Neural cell (in vitro differentiated cells): ENCODE data around the gene CD40. TPM values are rescaled to one million over a fixed set of nuclear protein-coding genes. Genes with fewer than 3 reads are reported as not detected.

Experiments
- H2AFZ ChIP-seq: fragments of 200-600, 300-800 bp; sonication (generic), shearing (Covaris generic); 2 replicates; pipeline ENCODE4 v1.6.0; 2014; ENCODE audit warnings: low read depth, mild to moderate bottlenecking, antibody characterized with exemption, low read length, moderate library complexity
- H3F3A ChIP-seq: fragments of 200-600 bp; shearing (Covaris generic); 2 replicates; pipeline ENCODE4 v1.6.1; 2016; ENCODE audit warnings: mild to moderate bottlenecking, moderate library complexity, mixed read lengths, antibody characterized with exemption, low read length; ENCODE audit not compliant: insufficient read depth, poor library complexity, severe bottlenecking
- H3K27ac ChIP-seq: fragments of 200-600, 300-800 bp; sonication (generic), shearing (Covaris generic); 2 replicates; pipeline ENCODE4 v1.5.1; 2014; ENCODE audit warnings: mild to moderate bottlenecking, low read length, moderate library complexity
- H3K27me3 ChIP-seq: fragments of 300-800, 200-600 bp; sonication (generic), shearing (Covaris generic); 2 replicates; pipeline ENCODE4 v1.6.0; 2014; ENCODE audit warnings: mild to moderate bottlenecking, low read depth, low read length, moderate library complexity; ENCODE audit not compliant: insufficient read depth
- H3K36me3 ChIP-seq: fragments of 300-800, 200-600 bp; sonication (generic), shearing (Covaris generic); 2 replicates; pipeline ENCODE4 v1.5.1; 2014; ENCODE audit warnings: mild to moderate bottlenecking, antibody characterized with exemption, low read length, moderate library complexity; ENCODE audit not compliant: insufficient read depth
- H3K4me2 ChIP-seq: fragments of 300-800, 200-600 bp; sonication (generic), shearing (Covaris generic); 2 replicates; pipeline ENCODE4 v1.6.0; 2014; ENCODE audit warnings: mild to moderate bottlenecking, low read length
- H3K4me3 ChIP-seq: fragments of 300-800, 200-600 bp; sonication (generic), shearing (Covaris generic); 2 replicates; pipeline ENCODE4 v1.5.1; 2014; ENCODE audit warnings: mild to moderate bottlenecking, low read length, moderate library complexity
- H3K79me2 ChIP-seq: fragments of 200-600 bp; shearing (Covaris generic); replicated peaks from 2 replicates; pipeline ENCODE4 v1.6.0; 2014; ENCODE audit warnings: mild to moderate bottlenecking, low read length, moderate library complexity; ENCODE audit not compliant: insufficient read depth
- H3K9ac ChIP-seq: fragments of 300-800, 200-600 bp; sonication (generic), shearing (Covaris generic); 2 replicates; pipeline ENCODE4 v1.6.1; 2016; ENCODE audit warnings: mild to moderate bottlenecking, low read length, mixed read lengths
- H3K9me2 ChIP-seq: fragments of 200-600 bp; shearing (Covaris generic); 2 replicates; pipeline ENCODE4 v1.6.1; 2016; ENCODE audit warnings: mild to moderate bottlenecking, low read length, mixed read lengths; ENCODE audit not compliant: insufficient read depth
- H3K9me3 ChIP-seq: fragments of 200-600, 300-800 bp; sonication (generic), shearing (Covaris generic); 2 replicates; pipeline ENCODE4 v1.6.1; 2016; ENCODE audit warnings: mild to moderate bottlenecking, mixed run types, low read length, moderate library complexity, mixed read lengths
- H4K20me1 ChIP-seq: fragments of 200-600 bp; shearing (Covaris generic); 2 replicates; pipeline ENCODE4 v1.6.1; 2016; ENCODE audit warnings: mild to moderate bottlenecking, mixed run types; ENCODE audit not compliant: insufficient read depth
- CTCF ChIP-seq: fragments of 450-650 bp; IDR thresholded peaks from 2 replicates; pipeline ENCODE4 v1.5.1; 2014; ENCODE audit warnings: antibody characterized with exemption, mild to moderate bottlenecking, moderate library complexity; ENCODE audit not compliant: poor library complexity, severe bottlenecking
- EP300 ChIP-seq: fragments of 450-650 bp; conservative IDR thresholded peaks from 2 replicates; pipeline ENCODE4 v1.6.1; 2014; ENCODE audit warnings: antibody characterized with exemption, mild to moderate bottlenecking, moderate library complexity; ENCODE audit not compliant: poor library complexity, severe bottlenecking
- EZH2 ChIP-seq: fragments of 200-600, 300-800 bp; shearing (Covaris generic), sonication (generic); IDR thresholded peaks from 2 replicates; pipeline ENCODE4 v1.6.1; 2014; ENCODE audit warnings: antibody characterized with exemption, low read length, borderline replicate concordance, mild to moderate bottlenecking; ENCODE audit not compliant: insufficient read depth, poor library complexity, severe bottlenecking
- MXI1 ChIP-seq: fragments of 450-650 bp; conservative IDR thresholded peaks from 2 replicates; pipeline ENCODE4 v1.6.1; 2014; ENCODE audit warnings: antibody characterized with exemption, mild to moderate bottlenecking; ENCODE audit not compliant: poor library complexity, severe bottlenecking
- POLR2AphosphoS5 ChIP-seq: IDR thresholded peaks from 2 replicates; pipeline ENCODE4 v1.6.1; 2012
- RAD21 ChIP-seq: fragments of 450-650 bp; conservative IDR thresholded peaks from 2 replicates; pipeline ENCODE4 v1.6.1; 2014; ENCODE audit warnings: antibody characterized with exemption, mild to moderate bottlenecking, moderate library complexity
- REST ChIP-seq: IDR thresholded peaks from 2 replicates; pipeline ENCODE4 v1.6.1; 2012; ENCODE audit warnings: borderline replicate concordance
- SMC3 ChIP-seq: fragments of 450-650 bp; conservative IDR thresholded peaks from 2 replicates; pipeline ENCODE4 v1.6.1; 2014; ENCODE audit warnings: antibody characterized with exemption, mild to moderate bottlenecking, moderate library complexity; ENCODE audit not compliant: poor library complexity
- TAF1 ChIP-seq: IDR thresholded peaks from 2 replicates; pipeline ENCODE4 v1.6.1; 2012; ENCODE audit warnings: low read depth
- polyA plus RNA-seq: library from polyadenylated mRNA; depleted of rRNA; stranded (reverse); fragments of >200 nt; gene quantifications from 2 replicates; pipeline ENCODE4 v1.2.3, GENCODE V29; 2014

Gene CD40
- polyA plus RNA-seq, 1 donor from 2014 or later, result not detected

GRCh38 chr20:46145713-46146112 lies 27.6 kb downstream of the CD40 start:
- Histone ChIP-seq H3F3A (no peaks in the 10 kb centered on the region), H3K36me3 (no peaks in the 10 kb centered on the region), H3K79me2 (no peaks in the 10 kb centered on the region), H3K9me2 (no peaks in the 10 kb centered on the region), H3K4me2 (no peak overlapping the region), H3K4me3 (no peak overlapping the region), H2AFZ (no peak overlapping the region), H3K9ac (no peak overlapping the region), H3K27me3 (peaks cover 8% of the 10 kb centered on the region), H3K9me3 (no peaks in the 10 kb centered on the region), H4K20me1 (no peaks in the 10 kb centered on the region), H3K27ac (no peak overlapping the region)
- no peak for TF ChIP-seq REST
- no peak for TF ChIP-seq MXI1
- TF ChIP-seq SMC3, result no peak
- TF ChIP-seq TAF1, result no peak
- no peak for TF ChIP-seq RAD21
- TF ChIP-seq CTCF, result no peak
- no peak for TF ChIP-seq POLR2AphosphoS5
- TF ChIP-seq EZH2, result no peak
- TF ChIP-seq EP300, result no peak

GRCh38 chr20:46148313-46149208 lies 30.4 kb downstream of the CD40 start:
- TF ChIP-seq EP300 (no peak), MXI1 (no peak), TAF1 (no peak), EZH2 (no peak), CTCF (no peak), REST (no peak), SMC3 (no peak), RAD21 (no peak), POLR2AphosphoS5 (no peak)
- no peaks in the 10 kb centered on the region for H3K9me3 ChIP-seq
- no peak overlapping the region for H3K27ac ChIP-seq
- H3K4me3 ChIP-seq, result no peak overlapping the region
- no peaks in the 10 kb centered on the region for H4K20me1 ChIP-seq
- no peaks in the 10 kb centered on the region for H3K36me3 ChIP-seq
- H3F3A ChIP-seq, result no peaks in the 10 kb centered on the region
- no peak overlapping the region for H3K9ac ChIP-seq
- no peaks in the 10 kb centered on the region for H3K27me3 ChIP-seq
- no peaks in the 10 kb centered on the region for H3K9me2 ChIP-seq
- no peaks in the 10 kb centered on the region for H3K79me2 ChIP-seq
- no peak overlapping the region for H3K4me2 ChIP-seq
- H2AFZ ChIP-seq, result no peak overlapping the region
